OCI-LY7 (cell line): Measurements from ENCODE around the gene TRPM3. TPM values are rescaled to one million over a fixed set of nuclear protein-coding genes. Genes with fewer than 3 reads are reported as not detected.

Source experiments
- BruUV-seq: library from RNA; stranded (reverse); fragments of 400-500 nt; replicated peaks from 2 replicates; lab custom pipeline; 2021; lab: Mats Ljungman, UMichigan
- CTCF ChIA-PET: fragments of 300-600 bp; sonication (Branson Sonifier 250); formaldehyde crosslinking; loops from one replicate; lab custom pipeline; 2022; ENCODE audit warnings: antibody characterized with exemption; ENCODE audit not compliant: unreplicated experiment; lab: Charles Lee
- POLR2A ChIA-PET: fragments of 300-600 bp; sonication (Branson Sonifier 250); formaldehyde crosslinking; loops from one replicate; lab custom pipeline; 2022; ENCODE audit warnings: antibody characterized with exemption; lab: Charles Lee
- DNase-seq: peaks from one replicate; pipeline ENCODE4 v3.0.0-alpha.2; 2015; ENCODE audit warnings: low spot score
- H2AFZ ChIP-seq: fragments of 200-600 bp; sonication (generic), shearing (Covaris generic); 2 replicates; pipeline ENCODE4 v1.6.1; 2014; ENCODE audit warnings: mild to moderate bottlenecking, antibody characterized with exemption, low read length, moderate library complexity
- H3K27ac ChIP-seq: fragments of 200-600 bp; sonication (generic); 2 replicates; pipeline ENCODE4 v1.5.1; 2014; ENCODE audit warnings: mixed run types, low read depth, mild to moderate bottlenecking, moderate library complexity, low read length, inconsistent platforms; ENCODE audit not compliant: poor library complexity, severe bottlenecking
- H3K36me3 ChIP-seq: fragments of 200-600 bp; sonication (generic); 2 replicates; pipeline ENCODE4 v1.6.1; 2014; ENCODE audit warnings: mild to moderate bottlenecking, antibody characterized with exemption, low read length, moderate library complexity, mixed read lengths; ENCODE audit not compliant: insufficient read depth
- H3K4me1 ChIP-seq: fragments of 200-600 bp; sonication (generic); 2 replicates; pipeline ENCODE4 v1.5.1; 2014; ENCODE audit warnings: mild to moderate bottlenecking, low read length; ENCODE audit not compliant: insufficient read depth, poor library complexity, severe bottlenecking
- H3K4me2 ChIP-seq: fragments of 200-600 bp; sonication (generic); 2 replicates; pipeline ENCODE4 v1.6.1; 2014; ENCODE audit warnings: mild to moderate bottlenecking, low read length
- H3K4me3 ChIP-seq: fragments of 200-600 bp; sonication (generic); 2 replicates; pipeline ENCODE4 v1.5.1; 2014; ENCODE audit warnings: mild to moderate bottlenecking, low read depth, low read length; ENCODE audit not compliant: poor library complexity, severe bottlenecking
- H3K79me2 ChIP-seq: fragments of 200-600 bp; sonication (generic); 2 replicates; pipeline ENCODE4 v1.6.1; 2016; ENCODE audit warnings: low read depth, mild to moderate bottlenecking, low read length, moderate library complexity, mixed read lengths; ENCODE audit not compliant: insufficient read depth
- H3K9me2 ChIP-seq: fragments of 200-600 bp; sonication (generic); 2 replicates; pipeline ENCODE4 v1.6.1; 2016; ENCODE audit warnings: mild to moderate bottlenecking, low read length, mixed read lengths; ENCODE audit not compliant: insufficient read depth
- H3K9me3 ChIP-seq: fragments of 200-600 bp; sonication (generic); 2 replicates; pipeline ENCODE4 v1.6.1; 2014; ENCODE audit warnings: mild to moderate bottlenecking, mixed run types, low read length, mixed read lengths
- H4K20me1 ChIP-seq: fragments of 200-600 bp; sonication (generic); 2 replicates; pipeline ENCODE4 v1.6.1; 2014; ENCODE audit warnings: mild to moderate bottlenecking, antibody characterized with exemption, low read length, moderate library complexity, mixed read lengths; ENCODE audit not compliant: insufficient read depth
- CTCF ChIP-seq: fragments of 200-600 bp; sonication (generic); conservative IDR thresholded peaks from 2 replicates; pipeline ENCODE4 v1.5.1; 2014; ENCODE audit warnings: mild to moderate bottlenecking, antibody characterized with exemption, low read length, moderate library complexity, mixed read lengths
- EZH2phosphoT487 ChIP-seq: fragments of 200-600 bp; sonication (generic); IDR thresholded peaks from 2 replicates; pipeline ENCODE4 v1.6.1; 2018; ENCODE audit warnings: low read depth, borderline replicate concordance, mild to moderate bottlenecking, mixed run types, antibody characterized with exemption, low read length, moderate library complexity, mixed read lengths
- intact Hi-C: fragments of 100-400 bp; cut with micrococcal nuclease; formaldehyde crosslinking; loops from one replicate; pipeline ENCODE4 v1.10.0; 2022; ENCODE audit not compliant: unreplicated experiment
- total RNA-seq, 2 experiments: library from RNA; depleted of rRNA in 1 of 2; stranded (reverse); fragments of >200 nt in 1 of 2; shearing (Covaris generic) in 1 of 2; gene quantifications; 2 replicates each; pipeline ENCODE4 v1.2.3, GENCODE V29; 2014 to 2022

TRPM3 gene
- total RNA-seq, 2 experiments from 2014 or later: not detected

DNA sequence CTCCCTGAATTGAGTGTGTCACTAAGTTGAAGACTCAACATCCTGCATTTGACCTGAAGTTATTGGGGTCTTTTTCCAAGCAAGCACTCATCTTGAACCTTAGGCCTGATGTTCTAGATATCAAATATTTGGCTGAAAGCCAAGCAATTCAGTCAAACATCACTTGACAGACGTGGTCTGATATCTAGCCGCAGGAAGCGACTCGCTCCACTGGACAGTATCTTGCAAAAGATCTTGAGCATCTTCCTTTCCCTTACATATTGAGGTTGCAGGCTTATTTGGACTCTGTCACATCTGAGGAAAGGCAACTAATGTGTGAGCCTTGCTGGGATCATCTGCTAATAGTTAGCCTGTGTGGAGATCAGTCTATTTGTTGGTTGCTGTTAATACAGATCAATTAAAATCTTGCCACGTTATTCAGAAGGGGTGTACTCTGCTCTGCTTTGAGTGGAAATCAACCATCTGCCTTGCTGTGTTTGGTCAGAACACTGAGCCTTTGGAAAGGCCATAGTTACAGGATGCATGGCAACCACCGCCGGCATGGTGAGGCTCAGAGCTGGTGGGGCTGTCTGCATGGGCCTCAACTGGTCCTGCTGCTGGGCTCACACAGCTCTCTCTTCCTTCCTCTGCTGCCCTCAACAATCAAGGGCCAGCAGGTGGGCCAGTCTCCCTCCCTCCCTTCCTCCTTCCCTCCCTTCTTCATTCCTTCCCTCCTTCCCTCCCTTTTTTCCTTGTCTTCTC, 540.0 kb downstream of the TRPM3 start:
- intact Hi-C loops: no loop called here
- Histone ChIP-seq H3K27ac (no peak overlapping the region), H3K9me3 (no peaks in the 10 kb centered on the region), H3K9me2 (no peaks in the 10 kb centered on the region), H4K20me1 (no peaks in the 10 kb centered on the region), H3K36me3 (no peaks in the 10 kb centered on the region), H3K4me2 (no peak overlapping the region), H3K4me1 (no peaks in the 10 kb centered on the region), H2AFZ (no peak overlapping the region), H3K79me2 (no peaks in the 10 kb centered on the region), H3K4me3 (no peak overlapping the region)
- ChIA-PET POLR2A (no interaction called here), CTCF (interaction anchor here (0.6 to 1.1 kb wide), 3 partner anchors 21 to 87 kb away, joined by 3 read pairs; no protein-coding TSS in a partner anchor)
- peak; percentile 2 for DNase-seq
- no TSS peak for BruUV-seq
- no peak for TF ChIP-seq CTCF
- no peak for TF ChIP-seq EZH2phosphoT487

DNA sequence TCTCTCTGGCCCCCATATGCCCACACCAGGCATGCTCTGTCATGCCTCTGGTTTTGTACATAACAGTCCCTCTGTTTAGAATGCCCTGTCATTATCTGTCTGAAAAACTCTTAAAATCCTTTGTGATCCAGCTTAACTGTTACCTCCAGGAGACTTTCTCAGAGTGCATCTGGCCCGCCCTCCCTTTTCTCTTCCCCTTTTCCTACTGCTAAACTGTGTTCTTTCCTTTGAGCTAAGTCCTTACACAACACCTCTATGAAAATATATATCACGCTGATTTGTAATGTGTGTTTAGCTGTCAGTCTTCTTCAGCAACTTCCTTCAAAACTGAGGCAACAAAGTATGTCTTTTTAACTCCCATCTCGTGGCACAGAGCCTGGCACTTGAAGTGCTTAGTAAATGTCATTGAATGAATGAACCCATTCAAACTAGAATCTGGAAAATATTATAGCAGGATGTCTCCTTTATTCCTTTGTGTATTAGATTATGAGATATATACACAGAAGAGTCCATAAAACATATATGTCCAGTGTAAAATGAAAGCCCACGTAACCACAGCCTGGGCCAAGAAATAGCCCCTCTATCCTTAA, 540.7 kb downstream of the TRPM3 start:
- no peak for DNase-seq
- no peak overlapping the region for H3K4me2 ChIP-seq
- H3K9me2 ChIP-seq: no peaks in the 10 kb centered on the region
- intact Hi-C loops: no loop called here
- POLR2A ChIA-PET: no interaction called here
- no TSS peak for BruUV-seq
- no peak overlapping the region for H3K27ac ChIP-seq
- no peak overlapping the region for H3K4me3 ChIP-seq
- no peaks in the 10 kb centered on the region for H3K4me1 ChIP-seq
- TF ChIP-seq EZH2phosphoT487: no peak
- no peak for TF ChIP-seq CTCF
- no peaks in the 10 kb centered on the region for H3K9me3 ChIP-seq
- no peaks in the 10 kb centered on the region for H3K36me3 ChIP-seq
- CTCF ChIA-PET: interaction anchor here (1.1 kb wide), 1 partner anchor 22 kb away, joined by 3 read pairs; no protein-coding TSS in a partner anchor
- no peaks in the 10 kb centered on the region for H4K20me1 ChIP-seq
- H2AFZ ChIP-seq: no peak overlapping the region
- no peaks in the 10 kb centered on the region for H3K79me2 ChIP-seq

- intact Hi-C loops: no loop called here
- CTCF ChIA-PET: no interaction called here
- no TSS peak for BruUV-seq
Observed at GRCh38 chr9:70579686-70580085, 541.7 kb downstream of the TRPM3 start.

More at GRCh38 chr9:70579686-70580085, 541.7 kb downstream of the TRPM3 start:
- H3K4me3 ChIP-seq: no peak overlapping the region
- TF ChIP-seq CTCF (no peak), EZH2phosphoT487 (no peak)
- no peak for DNase-seq
- H3K4me2 ChIP-seq: no peak overlapping the region
- H3K36me3 ChIP-seq: no peaks in the 10 kb centered on the region
- H3K27ac ChIP-seq: no peak overlapping the region
- no peaks in the 10 kb centered on the region for H3K79me2 ChIP-seq
- no peaks in the 10 kb centered on the region for H4K20me1 ChIP-seq
- no peaks in the 10 kb centered on the region for H3K9me3 ChIP-seq
- no peaks in the 10 kb centered on the region for H3K4me1 ChIP-seq
- no peaks in the 10 kb centered on the region for H3K9me2 ChIP-seq
- no peak overlapping the region for H2AFZ ChIP-seq
- POLR2A ChIA-PET: no interaction called here
